AG20443 (cell line): Measurements from ENCODE around the gene CSNK1D.

ENCODE experiments used
- DNase-seq: peaks from one replicate; pipeline ENCODE4 v3.0.0; 2012; ENCODE audit warnings: low spot score, mixed read lengths

Gene CSNK1D

GRCh38 chr17:82310877-82311276, 37.4 kb upstream of the CSNK1D start:
- no peak for DNase-seq

- DNase-seq = no peak
These were observed 36.4 kb upstream of the CSNK1D start for GRCh38 chr17:82309656-82310570.

GRCh38 chr17:82305727-82306300, 32.3 kb upstream of the CSNK1D start:
- no peak for DNase-seq

GRCh38 chr17:82304826-82305726, 31.6 kb upstream of the CSNK1D start:
- no peak for DNase-seq

- no peak for DNase-seq
These were observed 30.7 kb upstream of the CSNK1D start for GRCh38 chr17:82303944-82304808.

GRCh38 chr17:82302991-82303943, 29.8 kb upstream of the CSNK1D start:
- DNase-seq = no peak

- DNase-seq = no peak
These were observed 29.1 kb upstream of the CSNK1D start for GRCh38 chr17:82302568-82302963.

GRCh38 chr17:82301916-82302567, 28.5 kb upstream of the CSNK1D start:
- DNase-seq = no peak

- DNase-seq = peak; percentile 7
These were observed 27.9 kb upstream of the CSNK1D start for GRCh38 chr17:82301300-82301915.

- peak; percentile 85 for DNase-seq
These were observed 27.3 kb upstream of the CSNK1D start for GRCh38 chr17:82300707-82301270.

GRCh38 chr17:82300228-82300627, 26.7 kb upstream of the CSNK1D start:
- DNase-seq = no peak

- no peak for DNase-seq
These were observed 26.0 kb upstream of the CSNK1D start for GRCh38 chr17:82299452-82299851.

GRCh38 chr17:82298538-82299421, 25.3 kb upstream of the CSNK1D start:
- peak; percentile 8 for DNase-seq

GRCh38 chr17:82297714-82298537, 24.4 kb upstream of the CSNK1D start:
- peak; percentile 95 for DNase-seq

- DNase-seq = peak; percentile 16
These were observed 23.8 kb upstream of the CSNK1D start for GRCh38 chr17:82297280-82297713.

- no peak for DNase-seq
These were observed 23.2 kb upstream of the CSNK1D start for GRCh38 chr17:82296511-82297279.
